Measurements from ENCODE around the gene TGFBR3.

- no peak for TF ChIP-seq ETV6 (CRISPR knock-in tag; IDR thresholded peaks at IDR 0.05)
- no peak for TF ChIP-seq NR3C1 (CRISPR knock-in tag; conservative IDR thresholded peaks at IDR 0.05; ENCODE audit: low read depth)
- no peak for TF ChIP-seq CTCF (IDR thresholded peaks at IDR 0.05)
- no peak for TF ChIP-seq FOXP4 (CRISPR knock-in tag; IDR thresholded peaks at IDR 0.05)
- no peak for TF ChIP-seq TCF7 (CRISPR knock-in tag; IDR thresholded peaks at IDR 0.05; ENCODE audit: low read depth)
- TF ChIP-seq USF2 (CRISPR knock-in tag; IDR thresholded peaks at IDR 0.05) = no peak
- TF ChIP-seq FOXJ3 (CRISPR knock-in tag; IDR thresholded peaks at IDR 0.05; ENCODE audit: borderline replicate concordance) = no peak
- TF ChIP-seq ZBTB43 (CRISPR knock-in tag; IDR thresholded peaks at IDR 0.05) = no peak
- TF ChIP-seq ATF6 (CRISPR knock-in tag; IDR thresholded peaks at IDR 0.05) = no peak
- TF ChIP-seq CBFB (CRISPR knock-in tag; IDR thresholded peaks at IDR 0.05; ENCODE audit: low read depth) = no peak
Observed at GRCh38 chr1:91807921-91808620, 77.9 kb downstream of the TGFBR3 start.
